ENCODE measurements around the gene RHBDF1. TPM values are rescaled to one million over a fixed set of nuclear protein-coding genes. Genes with fewer than 3 reads are reported as not detected.
A peak's percentile ranks its signal among the peaks of the same experiment; 100 is the strongest.

The RHBDF1 gene
- total RNA-seq, 1 donor from 2014 or later, result 86.9 TPM

DNA sequence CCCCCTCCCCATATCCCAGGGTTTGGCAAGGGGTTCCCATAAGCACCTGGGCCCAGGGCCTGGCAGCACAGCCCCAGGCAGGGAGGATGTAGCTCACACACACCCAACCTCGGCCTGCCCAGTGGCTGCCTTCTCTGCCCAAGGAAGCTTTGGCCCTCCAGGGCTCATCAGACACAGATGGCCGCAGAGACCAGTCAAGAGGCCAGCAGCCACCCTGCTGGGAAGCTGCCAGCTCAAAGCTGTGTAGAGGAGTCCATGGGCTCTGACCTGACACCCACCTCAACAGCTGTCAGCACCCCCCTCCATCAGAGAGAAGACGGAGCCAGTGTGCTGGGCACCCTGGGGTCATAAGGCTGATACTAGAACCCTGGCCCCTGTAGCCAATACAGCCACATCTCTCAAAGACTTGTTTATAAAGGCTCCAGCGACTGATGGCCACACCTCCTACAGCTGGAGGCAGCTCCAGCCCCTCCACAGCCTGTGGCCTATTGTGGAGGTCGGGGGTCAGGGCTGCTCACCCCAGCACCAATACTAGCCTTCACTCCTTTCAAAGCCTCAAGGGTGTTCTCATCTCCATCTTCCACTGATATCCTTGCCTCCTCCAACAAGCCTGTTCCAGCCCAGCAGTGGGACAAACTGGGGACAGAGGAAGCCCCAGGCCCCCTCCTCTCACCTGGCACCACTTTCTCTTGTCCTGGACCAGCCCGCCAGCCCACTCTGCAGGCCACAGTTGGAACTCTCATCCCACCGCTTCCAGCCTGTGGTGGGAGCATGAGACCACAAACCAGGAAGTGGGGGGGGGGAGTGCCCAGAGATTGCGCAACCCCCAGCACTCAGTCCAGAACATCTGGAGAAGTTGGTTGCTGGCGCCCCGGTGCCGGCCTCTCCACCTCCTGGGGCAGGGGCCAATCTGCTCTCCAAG, 3.4 kb upstream of the RHBDF1 start:
- Histone ChIP-seq H3K4me1 (peaks cover 70% of the 10 kb centered on the region), H3K36me3 (no peaks in the 10 kb centered on the region), H3K27me3 (no peaks in the 10 kb centered on the region), H3K9me3 (no peaks in the 10 kb centered on the region), H3K27ac (peak overlapping the region; percentile 89), H3K4me3 (peak overlapping the region; percentile 74 to 98)
- no peak for DNase-seq (ENCODE audit: extremely low spot score in 2 of 2)
- TF ChIP-seq POLR2AphosphoS5 (IDR thresholded peaks at IDR 0.05; ENCODE audit: insufficient read depth in 1 of 2, low read depth in 1 of 2), result peak in 1 of 2 donors; percentile 67
- TF ChIP-seq, protein P1, sequence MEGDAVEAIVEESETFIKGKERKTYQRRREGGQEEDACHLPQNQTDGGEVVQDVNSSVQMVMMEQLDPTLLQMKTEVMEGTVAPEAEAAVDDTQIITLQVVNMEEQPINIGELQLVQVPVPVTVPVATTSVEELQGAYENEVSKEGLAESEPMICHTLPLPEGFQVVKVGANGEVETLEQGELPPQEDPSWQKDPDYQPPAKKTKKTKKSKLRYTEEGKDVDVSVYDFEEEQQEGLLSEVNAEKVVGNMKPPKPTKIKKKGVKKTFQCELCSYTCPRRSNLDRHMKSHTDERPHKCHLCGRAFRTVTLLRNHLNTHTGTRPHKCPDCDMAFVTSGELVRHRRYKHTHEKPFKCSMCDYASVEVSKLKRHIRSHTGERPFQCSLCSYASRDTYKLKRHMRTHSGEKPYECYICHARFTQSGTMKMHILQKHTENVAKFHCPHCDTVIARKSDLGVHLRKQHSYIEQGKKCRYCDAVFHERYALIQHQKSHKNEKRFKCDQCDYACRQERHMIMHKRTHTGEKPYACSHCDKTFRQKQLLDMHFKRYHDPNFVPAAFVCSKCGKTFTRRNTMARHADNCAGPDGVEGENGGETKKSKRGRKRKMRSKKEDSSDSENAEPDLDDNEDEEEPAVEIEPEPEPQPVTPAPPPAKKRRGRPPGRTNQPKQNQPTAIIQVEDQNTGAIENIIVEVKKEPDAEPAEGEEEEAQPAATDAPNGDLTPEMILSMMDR (IDR thresholded peaks at IDR 0.05), result no peak
- intact Hi-C loops (cut with DNase I), result no loop called here

DNA sequence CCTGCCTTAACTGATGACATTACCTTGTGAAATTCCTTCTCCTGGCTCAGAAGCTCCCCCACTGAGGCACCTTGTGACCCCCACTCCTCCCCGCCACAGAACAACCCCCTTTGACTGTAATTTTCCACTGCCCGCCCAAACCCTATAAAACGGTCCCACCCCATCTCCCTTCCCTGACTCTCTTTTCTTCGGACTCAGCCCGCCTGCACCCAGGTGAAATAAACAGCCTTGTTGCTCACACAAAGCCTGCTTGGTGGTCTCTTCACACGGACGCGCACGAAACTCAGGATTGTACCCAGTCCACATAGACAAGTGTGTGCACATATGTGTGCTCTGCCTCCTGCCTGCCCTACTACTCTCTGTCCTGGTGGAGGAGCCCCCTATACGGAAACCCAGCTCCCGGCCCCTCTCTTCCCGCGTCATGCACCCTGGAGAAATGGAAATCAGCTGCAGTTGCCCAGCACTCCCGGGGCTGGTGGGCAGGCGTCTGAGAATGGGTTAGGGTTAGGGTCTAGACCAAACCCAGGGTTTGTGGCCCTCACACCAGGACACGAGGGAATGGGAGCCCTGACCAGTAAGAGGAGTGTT, 2.4 kb upstream of the RHBDF1 start:
- peaks cover 80% of the 10 kb centered on the region for H3K4me1 ChIP-seq
- no peaks in the 10 kb centered on the region for H3K27me3 ChIP-seq
- DNase-seq (ENCODE audit: extremely low spot score in 2 of 2), result no peak
- H3K4me3 ChIP-seq, result no peak overlapping the region
- intact Hi-C loops (cut with DNase I), result no loop called here
- no peaks in the 10 kb centered on the region for H3K36me3 ChIP-seq
- TF ChIP-seq, protein P1 (IDR thresholded peaks at IDR 0.05), result no peak
- TF ChIP-seq POLR2A (IDR thresholded peaks at IDR 0.05) (no peak), POLR2AphosphoS5 (IDR thresholded peaks at IDR 0.05; ENCODE audit: insufficient read depth in 1 of 2, low read depth in 1 of 2) (no peak)
- H3K9me3 ChIP-seq, result no peaks in the 10 kb centered on the region
- H3K27ac ChIP-seq, result peak overlapping the region; percentile 89

DNA sequence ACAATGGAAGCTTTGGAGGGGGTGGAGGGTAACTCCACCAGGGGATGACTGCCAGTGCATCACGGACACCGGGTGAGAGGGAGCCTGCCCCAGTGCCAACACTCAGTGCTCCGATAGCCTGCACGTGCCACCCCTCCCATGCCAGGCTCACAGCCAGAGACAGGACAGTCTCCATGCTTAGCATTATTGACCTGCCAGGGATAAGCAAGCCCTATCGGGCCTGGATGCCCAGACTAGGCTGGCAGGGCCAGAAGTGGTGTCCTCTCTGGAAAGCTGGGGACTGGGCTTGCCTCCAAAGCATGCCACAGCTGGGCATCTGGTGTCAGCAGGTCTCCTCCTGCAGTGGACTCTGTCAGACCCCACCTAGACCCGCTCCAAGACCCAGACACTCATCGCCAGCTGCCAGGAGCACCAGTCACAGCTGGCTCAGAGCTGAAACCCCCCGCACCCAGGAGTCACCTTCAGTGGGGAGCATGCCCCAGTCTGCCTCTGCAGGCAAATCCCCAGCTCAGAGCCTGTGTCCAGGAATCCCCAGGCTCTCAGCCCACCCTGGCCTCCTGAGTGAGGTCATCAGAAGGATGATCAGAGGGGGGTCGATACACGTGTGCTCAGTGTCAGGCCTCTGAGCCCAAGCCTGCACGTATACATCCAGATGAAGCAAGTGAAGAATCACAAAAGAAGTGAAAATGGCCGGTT, 1.8 kb upstream of the RHBDF1 start:
- intact Hi-C loops (cut with DNase I), result no loop called here
- Histone ChIP-seq H3K27ac (peak overlapping the region; percentile 89), H3K4me3 (no peak overlapping the region), H3K36me3 (no peaks in the 10 kb centered on the region), H3K27me3 (no peaks in the 10 kb centered on the region), H3K9me3 (no peaks in the 10 kb centered on the region), H3K4me1 (peaks cover 84% of the 10 kb centered on the region)
- DNase-seq (ENCODE audit: extremely low spot score in 2 of 2), result no peak
- TF ChIP-seq, protein P1 (IDR thresholded peaks at IDR 0.05), result no peak
- TF ChIP-seq POLR2A (IDR thresholded peaks at IDR 0.05), result no peak
- no peak for TF ChIP-seq POLR2AphosphoS5 (IDR thresholded peaks at IDR 0.05; ENCODE audit: insufficient read depth in 1 of 2, low read depth in 1 of 2)

DNA sequence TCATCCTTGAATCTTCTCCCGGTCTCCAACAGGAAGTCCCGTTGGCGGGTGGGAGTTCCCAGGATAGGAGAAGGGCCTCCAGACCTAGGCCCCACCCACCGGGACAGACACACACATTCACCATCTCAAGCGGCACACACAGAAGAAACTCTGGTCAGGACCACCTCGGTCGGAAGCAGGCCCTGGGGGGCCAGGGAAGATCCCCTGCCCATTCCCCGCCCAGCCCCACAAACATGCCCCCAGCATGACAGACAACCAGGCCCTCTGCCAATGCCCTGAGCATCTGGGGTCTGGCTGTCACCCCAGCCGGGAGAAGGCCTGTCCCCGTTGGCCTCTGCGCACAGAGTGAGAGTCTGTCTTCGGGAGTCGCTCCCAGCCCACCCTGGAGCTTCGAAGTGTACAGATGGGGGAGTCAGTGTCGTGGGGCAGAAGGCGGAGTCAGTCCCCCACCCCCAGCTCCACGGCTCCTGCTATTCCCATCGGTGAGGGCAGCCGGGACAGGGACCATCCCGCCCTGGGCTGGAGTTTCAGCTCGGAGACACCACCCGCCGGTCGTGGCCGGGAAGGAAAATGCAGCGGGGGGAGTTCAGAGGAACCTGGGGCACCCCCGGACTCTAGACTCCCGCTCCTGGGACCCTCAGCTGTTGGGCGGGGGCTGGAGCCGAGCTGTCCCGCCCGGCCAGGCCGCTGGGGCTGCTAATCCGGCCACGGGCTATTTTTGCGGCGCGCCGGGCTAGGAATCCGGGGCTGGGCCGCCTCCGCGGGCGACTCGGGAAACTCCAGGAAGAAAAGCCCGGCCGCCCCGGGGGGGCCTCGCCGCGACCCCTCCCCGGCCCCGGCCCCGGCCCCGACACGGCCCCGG, 660 bp downstream of the RHBDF1 start:
- peaks cover 90% of the 10 kb centered on the region for H3K4me1 ChIP-seq
- H3K36me3 ChIP-seq, result no peaks in the 10 kb centered on the region
- no peaks in the 10 kb centered on the region for H3K27me3 ChIP-seq
- intact Hi-C loops (cut with DNase I), result no loop called here
- peak overlapping the region; percentile 73 to 81 for H3K4me3 ChIP-seq
- no peaks in the 10 kb centered on the region for H3K9me3 ChIP-seq
- TF ChIP-seq POLR2A (IDR thresholded peaks at IDR 0.05) (peak in 1 of 2 donors; percentile 72), POLR2AphosphoS5 (IDR thresholded peaks at IDR 0.05; ENCODE audit: insufficient read depth in 1 of 2, low read depth in 1 of 2) (peak; percentile 53 to 92)
- TF ChIP-seq, protein P1 (IDR thresholded peaks at IDR 0.05), result no peak
- peak overlapping the region; percentile 92 for H3K27ac ChIP-seq
- peak in 1 of 2 donors; percentile 98 for DNase-seq (ENCODE audit: extremely low spot score in 2 of 2)
